NB4 (cell line): ENCODE measurements around the gene TYMS.

Experiments
- CTCF ChIP-seq: IDR thresholded peaks from one replicate; pipeline ENCODE4 v1.5.1; 2012; ENCODE audit warnings: low read depth, low read length
- MAX ChIP-seq: IDR thresholded peaks from 2 replicates; pipeline ENCODE4 v1.6.1; 2011; ENCODE audit warnings: low read depth, low read length
- POLR2A ChIP-seq: IDR thresholded peaks from 2 replicates; pipeline ENCODE4 v1.6.1; 2011; ENCODE audit warnings: mild to moderate bottlenecking; ENCODE audit not compliant: insufficient read length; ENCODE audit errors: extremely low read depth

GRCh38 chr18:676736-677135 lies 19.3 kb downstream of the TYMS start:
- TF ChIP-seq CTCF (no peak), POLR2A (no peak), MAX (no peak)
